ENCODE data around the gene PEX11A. TPM values are rescaled to one million over a fixed set of nuclear protein-coding genes. Genes with fewer than 3 reads are reported as not detected.
A peak's percentile ranks its signal among the peaks of the same experiment; 100 is the strongest.

PEX11A gene
- total RNA-seq, 1 experiment from 2014 or later = 3.0 TPM

GRCh38 chr15:89647191-89647851 is 43.2 kb downstream of the PEX11A start (continued):
- TF ChIP-seq AFF4 (CRISPR knock-in tag; IDR thresholded peaks at IDR 0.05; ENCODE audit: borderline replicate concordance) (no peak), TEAD1 (CRISPR knock-in tag; IDR thresholded peaks at IDR 0.05) (no peak), FOXP1 (CRISPR knock-in tag; IDR thresholded peaks at IDR 0.05; ENCODE audit: borderline replicate concordance) (peak; percentile 56; the same call in 1 of the 2 replicates), ERG (CRISPR knock-in tag; IDR thresholded peaks at IDR 0.05) (no peak), ZNF232 (CRISPR knock-in tag; IDR thresholded peaks at IDR 0.05) (no peak), CDX4 (CRISPR knock-in tag; IDR thresholded peaks at IDR 0.05; ENCODE audit: borderline replicate concordance) (no peak), NR1H2 (CRISPR knock-in tag; IDR thresholded peaks at IDR 0.05) (no peak)
- TF ChIP-seq, protein P1, sequence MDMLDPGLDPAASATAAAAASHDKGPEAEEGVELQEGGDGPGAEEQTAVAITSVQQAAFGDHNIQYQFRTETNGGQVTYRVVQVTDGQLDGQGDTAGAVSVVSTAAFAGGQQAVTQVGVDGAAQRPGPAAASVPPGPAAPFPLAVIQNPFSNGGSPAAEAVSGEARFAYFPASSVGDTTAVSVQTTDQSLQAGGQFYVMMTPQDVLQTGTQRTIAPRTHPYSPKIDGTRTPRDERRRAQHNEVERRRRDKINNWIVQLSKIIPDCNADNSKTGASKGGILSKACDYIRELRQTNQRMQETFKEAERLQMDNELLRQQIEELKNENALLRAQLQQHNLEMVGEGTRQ (CRISPR knock-in tag; IDR thresholded peaks at IDR 0.05) = no peak
- TF ChIP-seq, protein P2, sequence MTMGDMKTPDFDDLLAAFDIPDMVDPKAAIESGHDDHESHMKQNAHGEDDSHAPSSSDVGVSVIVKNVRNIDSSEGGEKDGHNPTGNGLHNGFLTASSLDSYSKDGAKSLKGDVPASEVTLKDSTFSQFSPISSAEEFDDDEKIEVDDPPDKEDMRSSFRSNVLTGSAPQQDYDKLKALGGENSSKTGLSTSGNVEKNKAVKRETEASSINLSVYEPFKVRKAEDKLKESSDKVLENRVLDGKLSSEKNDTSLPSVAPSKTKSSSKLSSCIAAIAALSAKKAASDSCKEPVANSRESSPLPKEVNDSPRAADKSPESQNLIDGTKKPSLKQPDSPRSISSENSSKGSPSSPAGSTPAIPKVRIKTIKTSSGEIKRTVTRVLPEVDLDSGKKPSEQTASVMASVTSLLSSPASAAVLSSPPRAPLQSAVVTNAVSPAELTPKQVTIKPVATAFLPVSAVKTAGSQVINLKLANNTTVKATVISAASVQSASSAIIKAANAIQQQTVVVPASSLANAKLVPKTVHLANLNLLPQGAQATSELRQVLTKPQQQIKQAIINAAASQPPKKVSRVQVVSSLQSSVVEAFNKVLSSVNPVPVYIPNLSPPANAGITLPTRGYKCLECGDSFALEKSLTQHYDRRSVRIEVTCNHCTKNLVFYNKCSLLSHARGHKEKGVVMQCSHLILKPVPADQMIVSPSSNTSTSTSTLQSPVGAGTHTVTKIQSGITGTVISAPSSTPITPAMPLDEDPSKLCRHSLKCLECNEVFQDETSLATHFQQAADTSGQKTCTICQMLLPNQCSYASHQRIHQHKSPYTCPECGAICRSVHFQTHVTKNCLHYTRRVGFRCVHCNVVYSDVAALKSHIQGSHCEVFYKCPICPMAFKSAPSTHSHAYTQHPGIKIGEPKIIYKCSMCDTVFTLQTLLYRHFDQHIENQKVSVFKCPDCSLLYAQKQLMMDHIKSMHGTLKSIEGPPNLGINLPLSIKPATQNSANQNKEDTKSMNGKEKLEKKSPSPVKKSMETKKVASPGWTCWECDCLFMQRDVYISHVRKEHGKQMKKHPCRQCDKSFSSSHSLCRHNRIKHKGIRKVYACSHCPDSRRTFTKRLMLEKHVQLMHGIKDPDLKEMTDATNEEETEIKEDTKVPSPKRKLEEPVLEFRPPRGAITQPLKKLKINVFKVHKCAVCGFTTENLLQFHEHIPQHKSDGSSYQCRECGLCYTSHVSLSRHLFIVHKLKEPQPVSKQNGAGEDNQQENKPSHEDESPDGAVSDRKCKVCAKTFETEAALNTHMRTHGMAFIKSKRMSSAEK (CRISPR knock-in tag; IDR thresholded peaks at IDR 0.05; ENCODE audit: borderline replicate concordance) = no peak
- TF ChIP-seq, protein P3, sequence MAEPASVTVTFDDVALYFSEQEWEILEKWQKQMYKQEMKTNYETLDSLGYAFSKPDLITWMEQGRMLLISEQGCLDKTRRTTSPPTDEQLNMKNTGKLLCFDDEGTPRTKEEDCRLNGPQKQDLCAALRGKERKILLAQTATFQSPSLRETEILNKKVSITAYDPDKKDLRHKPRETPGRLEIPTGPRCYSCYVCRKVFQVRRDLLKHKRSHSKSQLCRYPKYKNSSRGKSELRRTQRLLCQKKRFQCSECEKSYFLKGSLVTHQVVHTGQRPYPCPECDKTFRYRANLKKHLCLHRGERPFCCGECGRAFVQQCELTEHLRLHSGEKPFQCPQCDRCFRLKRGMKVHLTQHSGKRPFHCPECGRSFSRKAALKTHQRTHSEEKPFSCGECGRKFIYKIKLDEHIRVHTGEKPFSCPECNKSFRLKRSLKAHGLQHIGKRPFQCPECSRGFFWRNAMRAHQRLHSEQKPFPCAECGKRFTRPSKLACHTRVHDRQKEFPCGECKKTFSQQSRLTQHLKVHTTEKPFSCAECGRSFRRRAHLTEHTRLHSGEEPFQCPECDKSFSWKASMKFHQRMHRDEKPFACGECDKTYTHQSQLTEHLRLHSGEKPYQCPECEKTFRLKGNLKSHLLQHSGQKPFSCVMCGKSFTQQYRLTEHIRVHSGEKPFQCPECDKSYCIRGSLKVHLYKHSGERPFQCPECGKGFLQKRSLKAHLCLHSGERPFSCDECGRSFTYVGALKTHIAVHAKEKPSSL (CRISPR knock-in tag; conservative IDR thresholded peaks at IDR 0.05) = no peak
